Measurements from ENCODE around the gene BIRC7. TPM values are rescaled to one million over a fixed set of nuclear protein-coding genes. Genes with fewer than 3 reads are reported as not detected.

Gene BIRC7
- total and polyA plus RNA-seq, 8 donors: 0.09 TPM; not detected in 7

GRCh38 chr20:63226042-63226943 is 9.4 kb upstream of the BIRC7 start:
- Histone ChIP-seq H3K27ac (no peak overlapping the region), H3K4me1 (no peaks in the 10 kb centered on the region), H3K9me3 (no peaks in the 10 kb centered on the region), H3K4me3 (no peak overlapping the region), H3K36me3 (no peaks in the 10 kb centered on the region), H3K27me3 (no peaks in the 10 kb centered on the region)
- DNase-seq: peak in 1 of 6 donors; percentile 41
- TF ChIP-seq CTCF (IDR thresholded peaks at IDR 0.05): no peak
- no peak for ATAC-seq
- intact Hi-C loops (cut with DNase I): no loop called here
- 78 to 80% methylated on average over 19 of the region's 19 CpGs for WGBS, 2 donors
- no peak for FAIRE-seq

- Histone ChIP-seq H3K36me3 (no peaks in the 10 kb centered on the region), H3K4me3 (no peak overlapping the region), H3K4me1 (no peaks in the 10 kb centered on the region), H3K27me3 (no peaks in the 10 kb centered on the region), H3K27ac (no peak overlapping the region), H3K9me3 (no peaks in the 10 kb centered on the region)
- WGBS, 2 donors: 77 to 82% methylated on average over 5 of the region's 5 CpGs
- intact Hi-C loops (cut with DNase I): no loop called here
- no peak for ATAC-seq
- TF ChIP-seq CTCF (IDR thresholded peaks at IDR 0.05): no peak
- DNase-seq: no peak
- no peak for FAIRE-seq
These were observed 8.4 kb upstream of the BIRC7 start for GRCh38 chr20:63227260-63227659.

GRCh38 chr20:63228806-63229205 is 6.9 kb upstream of the BIRC7 start:
- H3K4me1 ChIP-seq: no peaks in the 10 kb centered on the region
- H3K4me3 ChIP-seq: no peak overlapping the region
- ATAC-seq (no peak), DNase-seq (peak in 1 of 6 donors; percentile 7), FAIRE-seq (no peak)
- no peaks in the 10 kb centered on the region for H3K36me3 ChIP-seq
- no peaks in the 10 kb centered on the region for H3K27me3 ChIP-seq
- TF ChIP-seq CTCF (IDR thresholded peaks at IDR 0.05): no peak
- WGBS, 2 donors: 49 to 56% methylated on average over 13 of the region's 13 CpGs
- no peaks in the 10 kb centered on the region for H3K9me3 ChIP-seq
- no peak overlapping the region for H3K27ac ChIP-seq
- intact Hi-C loops (cut with DNase I): no loop called here

- DNase-seq: peak; percentile 33 to 87 (median 54)
- TF ChIP-seq CTCF (IDR thresholded peaks at IDR 0.05): peak in 2 of 4 donors; percentile 27 to 35
- Histone ChIP-seq H3K27ac (no peak overlapping the region), H3K9me3 (no peaks in the 10 kb centered on the region), H3K36me3 (no peaks in the 10 kb centered on the region), H3K27me3 (peaks cover 0 to 3% (median 0%) of the 10 kb centered on the region in 4 donors), H3K4me1 (no peaks in the 10 kb centered on the region), H3K4me3 (no peak overlapping the region)
- peak; percentile 80 to 89 (median 88) for ATAC-seq
- intact Hi-C loops (cut with DNase I): no loop called here
- 8% methylated on average over 17 of the region's 17 CpGs for WGBS, 2 donors
- FAIRE-seq: no peak
These were observed 4.9 kb upstream of the BIRC7 start for GRCh38 chr20:63230800-63231268.

All from pancreas (tissue), 10 donors.